GM12878 (cell line): ENCODE data around the gene RANBP3. TPM values are rescaled to one million over a fixed set of nuclear protein-coding genes. Genes with fewer than 3 reads are reported as not detected.

ENCODE experiments used
- ATAC-seq: fragments of 200-7000 bp; cut with Tn5 transposase; 3 replicates; pipeline ENCODE4 v1.9.1; 2020; ENCODE audit warnings: mild to moderate bottlenecking, moderate library complexity
- BruUV-seq: library from RNA; stranded (reverse); fragments of 400-500 nt; replicated peaks from 2 replicates; lab custom pipeline; 2021; lab: Mats Ljungman, UMichigan
- CTCF ChIA-PET: fragments of 300-600 bp; sonication (Branson Sonifier 250); formaldehyde crosslinking; extraction: SDS; loops from one replicate; lab custom pipeline; 2021; ENCODE audit warnings: inconsistent platforms; lab: Yijun Ruan, JAX
- POLR2A ChIA-PET: fragments of 350-600 bp; formaldehyde crosslinking; extraction: SDS; loops from one replicate; lab custom pipeline; 2021; ENCODE audit warnings: inconsistent platforms; lab: Charles Lee
- RAD21 ChIA-PET: fragments of 300-600 bp; sonication (Branson Sonifier 250); formaldehyde crosslinking; loops from one replicate; lab custom pipeline; 2023; ENCODE audit warnings: antibody characterized with exemption; ENCODE audit not compliant: unreplicated experiment; lab: Charles Lee
- SMC1A ChIA-PET: fragments of 300-600 bp; sonication (Branson Sonifier 250); formaldehyde crosslinking; loops from one replicate; lab custom pipeline; 2023; ENCODE audit not compliant: unreplicated experiment, uncharacterized antibody; lab: Charles Lee
- DNase-seq: peaks from one replicate; pipeline ENCODE4 v3.0.0-alpha.2; 2011; ENCODE audit warnings: low read depth, low spot score
- FAIRE-seq: peaks from 3 replicates; lab custom pipeline; 2011; peaks lifted over from hg19 to GRCh38; lab: Jason Lieb, UNC
- H2AFZ ChIP-seq: 2 replicates; pipeline ENCODE4 v1.6.0; 2011; ENCODE audit warnings: low read depth, low read length, control low read depth; ENCODE audit not compliant: control insufficient read depth
- H3K27ac ChIP-seq: 2 replicates; pipeline ENCODE4 v1.5.1; 2011; ENCODE audit warnings: control low read depth; ENCODE audit not compliant: control insufficient read depth, insufficient read depth
- H3K27me3 ChIP-seq, 2 experiments: replicated peaks in 1 of 2; 2 replicates each; pipeline versions ENCODE4 v1.6.0 to v1.6.1; 2011; ENCODE audit warnings: low read length in 1 of 2; ENCODE audit not compliant: control insufficient read depth in 2 of 2, insufficient read depth in 2 of 2
- H3K36me3 ChIP-seq, 2 experiments: 2 replicates each; pipeline ENCODE4 v1.5.1; 2011; ENCODE audit warnings: low read length in 1 of 2; ENCODE audit not compliant: control insufficient read depth in 2 of 2, insufficient read depth in 2 of 2
- H3K4me1 ChIP-seq: 2 replicates; pipeline ENCODE4 v1.6.1; 2011; ENCODE audit warnings: mild to moderate bottlenecking, low read length, moderate library complexity, mixed read lengths; ENCODE audit not compliant: control insufficient read depth, insufficient read depth
- H3K4me2 ChIP-seq: 2 replicates; pipeline ENCODE4 v1.6.0; 2011; ENCODE audit warnings: control low read depth; ENCODE audit not compliant: control insufficient read depth, insufficient read depth
- H3K4me3 ChIP-seq: fragments of 200-600 bp; sonication (generic); 2 replicates; pipeline ENCODE4 v1.5.1; 2016
- H3K79me2 ChIP-seq: 2 replicates; pipeline ENCODE4 v1.6.0; 2011; ENCODE audit warnings: low read length; ENCODE audit not compliant: control insufficient read depth, insufficient read depth
- H3K9ac ChIP-seq: 2 replicates; pipeline ENCODE4 v1.8.0; 2011; ENCODE audit warnings: low read length, control low read depth, mixed read lengths; ENCODE audit not compliant: control insufficient read depth, insufficient read depth
- H3K9me3 ChIP-seq: replicated peaks from 3 replicates; pipeline ENCODE4 v1.5.1; 2011; ENCODE audit warnings: mild to moderate bottlenecking, low read length; ENCODE audit not compliant: control insufficient read depth, insufficient read depth
- H4K20me1 ChIP-seq: 2 replicates; pipeline ENCODE4 v1.6.0; 2011; ENCODE audit not compliant: control insufficient read depth, insufficient read depth
- MYC ChIP-seq: IDR thresholded peaks from 2 replicates; pipeline ENCODE4 v1.6.1; 2011; ENCODE audit warnings: mild to moderate bottlenecking, low read length, moderate library complexity, inconsistent platforms; ENCODE audit not compliant: insufficient read depth, insufficient replicate concordance, insufficient read length, severe bottlenecking
- NFXL1 ChIP-seq: fragments of 450-650 bp; IDR thresholded peaks from 2 replicates; pipeline ENCODE4 v1.6.1; 2017; ENCODE audit warnings: antibody characterized with exemption, mild to moderate bottlenecking, borderline replicate concordance
- NKRF ChIP-seq: fragments of 450-650 bp; conservative IDR thresholded peaks from 2 replicates; pipeline ENCODE4 v1.6.1; 2017; ENCODE audit warnings: mild to moderate bottlenecking, moderate library complexity
- RAD51 ChIP-seq: fragments of 450-650 bp; IDR thresholded peaks from 2 replicates; pipeline ENCODE4 v1.6.1; 2016; ENCODE audit warnings: moderate library complexity, mild to moderate bottlenecking, inconsistent platforms
- WGBS: methylation state at CpG from one replicate; pipeline ENCODE4 v1.1.6; 2016; ENCODE audit warnings: low lambda C conversion rate; ENCODE audit not compliant: insufficient replicate concordance, insufficient coverage; ENCODE audit errors: missing lambda C conversion rate; 5-methylcytosine and 5-hydroxymethylcytosine counted together
- in situ Hi-C: fragments of 300-500 bp; cut with MboI; formaldehyde crosslinking; loops from 9 replicates; pipeline ENCODE4 v1.14.3; 2018; ENCODE audit warnings: mixed read lengths
- intact Hi-C: fragments of 100-400 bp; cut with micrococcal nuclease; formaldehyde crosslinking; loops from one replicate; pipeline ENCODE4 v1.14.2; 2022; ENCODE audit not compliant: unreplicated experiment
- polyA plus RNA-seq, 11 experiments: library from polyadenylated mRNA; depleted of rRNA in 4 of 11; unstranded in 6 of 11; stranded (reverse) in 5 of 11; fragments of >200 nt; fragmentation: Nextera tagmentation in 4 of 11; fragmentation: Illumina TruSeq in 1 of 11; extraction: Ambion mirVana in 4 of 11; extraction: Trizol in 1 of 11; gene quantifications; 1 replicate in 1 of 11; 2 replicates in 10 of 11; pipeline versions ENCODE4 v1.2.1 to v1.2.3, GENCODE V29; 2011 to 2016; ENCODE audit warnings: inconsistent platforms in 2 of 11, missing spikeins in 2 of 11, low read depth in 1 of 11
- total RNA-seq, 4 experiments: library from RNA; depleted of rRNA in 3 of 4; stranded (reverse); fragments of >200 nt in 3 of 4; fragmentation: Illumina TruSeq in 1 of 4; extraction: Trizol in 1 of 4; gene quantifications; 2 replicates each; pipeline versions ENCODE4 v1.2.1 to v1.2.3, GENCODE V29; 2013 to 2021

Gene RANBP3
- total and polyA plus RNA-seq, 10 of the 15 experiments (the other 5 are each of a cell fraction or from before 2014, with no cell fraction given): 1.1 to 81.6 (median 60.0) TPM

GRCh38 chr19:5977222-5977784, 637 bp downstream of the RANBP3 start:
- POLR2A ChIA-PET: interaction anchor here (0.7 to 3.1 kb wide), 2 partner anchors 9 to 447 kb away, joined by 3 to 18 read pairs; partner anchors contain the start of gene KHSRP

More at GRCh38 chr19:5977222-5977784, 637 bp downstream of the RANBP3 start:
- H3K4me1 ChIP-seq: peaks cover 21% of the 10 kb centered on the region
- peak overlapping the region; percentile 90 for H3K4me3 ChIP-seq
- ChIA-PET RAD21 (interaction anchor here (1.2 to 3.9 kb wide), 2 partner anchors 9 to 26 kb away, joined by 4 to 18 read pairs; no protein-coding TSS in a partner anchor), SMC1A (interaction anchor here (1.0 to 4.4 kb wide), 5 partner anchors 9 to 228 kb away, joined by 3 to 13 read pairs (median 4); no protein-coding TSS in a partner anchor), CTCF (interaction anchor here (0.9 to 6.7 kb wide), 5 partner anchors 9 to 149 kb away, joined by 3 to 58 read pairs (median 4); partner anchors contain the start of gene NDUFA11)
- no peaks in the 10 kb centered on the region for H3K9me3 ChIP-seq
- FAIRE-seq (no peak), ATAC-seq (peak; percentile 11), DNase-seq (no peak)
- peak overlapping the region; percentile 45; the same call in 1 of the 2 replicates for H2AFZ ChIP-seq
- peak overlapping the region; percentile 90 for H3K9ac ChIP-seq
- no TSS peak for BruUV-seq
- peaks cover 12% of the 10 kb centered on the region; the same call in 1 of the 2 replicates for H4K20me1 ChIP-seq
- peak overlapping the region; percentile 90 for H3K4me2 ChIP-seq
- H3K27me3 ChIP-seq: no peaks in the 10 kb centered on the region
- 0% methylated on average over 19 of the region's 43 CpGs for WGBS
- intact Hi-C loops (no loop called here), in situ Hi-C loops (no loop called here)
- peak overlapping the region; percentile 24 for H3K27ac ChIP-seq
- peaks cover 4 to 11% of the 10 kb centered on the region in 2 experiments for H3K36me3 ChIP-seq
- TF ChIP-seq MYC (no peak), NKRF (peak; percentile 41; the same call in 1 of the 2 replicates), NFXL1 (no peak), RAD51 (no peak)
- peaks cover 71% of the 10 kb centered on the region for H3K79me2 ChIP-seq
